ENCODE results near the gene TMEM239. TPM values are rescaled to one million over a fixed set of nuclear protein-coding genes. Genes with fewer than 3 reads are reported as not detected.

Gene TMEM239
- polyA plus RNA-seq, 1 experiment = not detected

DNA sequence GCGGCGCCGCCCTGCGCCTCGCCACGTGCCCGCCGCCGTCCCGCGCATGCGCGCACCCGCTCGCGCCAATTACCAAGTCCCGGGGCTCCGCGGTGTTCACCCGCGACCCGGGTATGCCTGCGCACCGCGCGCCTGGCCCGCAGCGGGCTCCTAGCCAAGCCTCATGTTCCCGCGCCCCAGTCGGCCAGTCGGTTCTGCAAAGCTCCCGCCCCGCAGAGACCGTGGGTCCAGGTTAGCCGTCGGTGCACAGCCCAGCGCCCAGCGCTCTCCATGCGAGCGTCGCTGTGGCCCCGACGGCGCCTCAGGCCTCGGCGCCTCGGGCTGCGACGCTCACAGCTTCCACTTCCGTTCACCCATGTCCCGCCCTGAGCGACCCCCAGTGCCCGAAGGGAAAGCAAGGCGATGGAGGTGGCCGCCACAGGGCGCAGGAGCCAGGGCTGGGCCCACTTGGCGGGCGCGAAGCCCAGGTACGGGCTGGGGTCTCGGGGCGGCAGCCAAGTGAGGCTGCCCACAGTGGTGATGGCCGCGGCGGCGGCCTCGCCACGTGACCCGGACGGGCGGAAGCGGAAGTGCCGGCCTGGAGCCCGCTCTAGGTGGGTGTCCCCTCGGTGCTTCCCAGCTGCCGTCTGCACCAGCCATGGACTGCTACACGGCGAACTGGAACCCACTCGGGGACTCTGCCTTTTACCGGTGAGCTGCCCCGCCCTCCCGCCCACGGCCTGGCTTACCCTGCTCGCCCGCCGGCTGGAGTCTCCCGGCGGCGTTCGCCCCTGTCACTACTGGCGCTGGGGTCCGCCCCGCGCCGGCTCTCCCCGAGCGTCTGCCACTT lies 24.2 kb downstream of the TMEM239 start, which contains the start of the genes PCED1A and VPS16:
Gene PCED1A (minus strand): TSS at position 518 of the 829 bp plus-strand sequence. CDS start 743 bp downstream, outside the sequence.
Gene VPS16 (plus strand): TSS at position 608 of the 829 bp plus-strand sequence. CDS start 30 bp downstream, at position 638.
- peaks cover 3% of the 10 kb centered on the region; the same call in 1 of the 2 replicates for H3K9me3 ChIP-seq (ENCODE audit: control insufficient read depth, insufficient read depth, low read length)
- peak within 1 kb of the TSS; percentile 91 for H3K4me3 ChIP-seq (ENCODE audit: low read depth, low read length)
- POLR2A ChIA-PET = interaction anchor here (1.0 to 1.2 kb wide), 2 partner anchors 23 to 33 kb away, joined by 3 read pairs; partner anchors contain the start of gene PTPRA
- TF ChIP-seq, protein P1, sequence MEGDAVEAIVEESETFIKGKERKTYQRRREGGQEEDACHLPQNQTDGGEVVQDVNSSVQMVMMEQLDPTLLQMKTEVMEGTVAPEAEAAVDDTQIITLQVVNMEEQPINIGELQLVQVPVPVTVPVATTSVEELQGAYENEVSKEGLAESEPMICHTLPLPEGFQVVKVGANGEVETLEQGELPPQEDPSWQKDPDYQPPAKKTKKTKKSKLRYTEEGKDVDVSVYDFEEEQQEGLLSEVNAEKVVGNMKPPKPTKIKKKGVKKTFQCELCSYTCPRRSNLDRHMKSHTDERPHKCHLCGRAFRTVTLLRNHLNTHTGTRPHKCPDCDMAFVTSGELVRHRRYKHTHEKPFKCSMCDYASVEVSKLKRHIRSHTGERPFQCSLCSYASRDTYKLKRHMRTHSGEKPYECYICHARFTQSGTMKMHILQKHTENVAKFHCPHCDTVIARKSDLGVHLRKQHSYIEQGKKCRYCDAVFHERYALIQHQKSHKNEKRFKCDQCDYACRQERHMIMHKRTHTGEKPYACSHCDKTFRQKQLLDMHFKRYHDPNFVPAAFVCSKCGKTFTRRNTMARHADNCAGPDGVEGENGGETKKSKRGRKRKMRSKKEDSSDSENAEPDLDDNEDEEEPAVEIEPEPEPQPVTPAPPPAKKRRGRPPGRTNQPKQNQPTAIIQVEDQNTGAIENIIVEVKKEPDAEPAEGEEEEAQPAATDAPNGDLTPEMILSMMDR (IDR thresholded peaks at IDR 0.05; ENCODE audit: low read depth, low read length) = no peak
- CTCF ChIA-PET = interaction anchor here (0.9 to 1.4 kb wide), 3 partner anchors 11 to 85 kb away, joined by 3 to 4 read pairs (median 4); no protein-coding TSS in a partner anchor
- H3K27me3 ChIP-seq (ENCODE audit: control insufficient read depth, insufficient read depth, low read length) = no peaks in the 10 kb centered on the region
- peak; percentile 57 for DNase-seq (ENCODE audit: low read depth, low spot score)
- peak within 1 kb of the TSS; percentile 86 for H3K27ac ChIP-seq (ENCODE audit: low read depth, low read length)

DNA sequence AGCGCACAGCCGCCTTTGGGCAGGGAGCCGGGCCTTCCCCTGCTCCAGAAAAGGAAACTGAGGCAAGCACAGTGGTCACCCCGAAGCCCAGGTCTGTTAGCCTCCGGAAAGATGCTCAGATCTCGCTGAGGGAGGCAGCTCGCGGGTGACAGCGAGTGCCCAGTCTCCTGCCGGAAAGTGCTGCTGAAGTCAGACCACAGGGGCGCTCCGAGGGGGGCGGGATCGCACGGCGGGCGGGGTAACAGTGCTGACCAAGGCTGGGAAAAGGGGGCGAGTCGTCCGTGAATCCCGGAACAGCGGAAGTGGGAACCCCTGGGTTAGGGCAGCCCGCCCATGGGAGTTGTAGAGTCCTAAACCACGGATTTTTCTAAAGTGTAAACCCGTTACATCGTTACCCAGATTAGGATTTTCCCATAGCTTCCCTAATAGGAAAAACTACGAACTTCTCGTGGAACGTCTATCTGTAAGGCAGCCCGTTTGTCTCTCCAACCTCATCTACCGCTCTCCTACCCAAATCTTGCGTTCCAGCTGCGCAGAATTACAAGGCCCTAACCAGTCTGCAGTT lies 24.9 kb downstream of the TMEM239 start:
- ChIA-PET POLR2A (interaction anchor here (1.2 kb wide), 1 partner anchor 24 kb away, joined by 3 read pairs; no protein-coding TSS in a partner anchor), CTCF (interaction anchor here (0.6 to 1.3 kb wide), 3 partner anchors 10 to 592 kb away, joined by 3 to 4 read pairs (median 3); no protein-coding TSS in a partner anchor)
- Histone ChIP-seq H3K27ac (ENCODE audit: low read depth, low read length) (peak overlapping the region; percentile 84), H3K4me3 (ENCODE audit: low read depth, low read length) (peak overlapping the region; percentile 91), H3K9me3 (ENCODE audit: control insufficient read depth, insufficient read depth, low read length) (peaks cover 3% of the 10 kb centered on the region; the same call in 1 of the 2 replicates), H3K27me3 (ENCODE audit: control insufficient read depth, insufficient read depth, low read length) (no peaks in the 10 kb centered on the region)
- TF ChIP-seq, protein P1 (IDR thresholded peaks at IDR 0.05; ENCODE audit: low read depth, low read length) = no peak
- DNase-seq (ENCODE audit: low read depth, low spot score) = peak; percentile 27

DNA sequence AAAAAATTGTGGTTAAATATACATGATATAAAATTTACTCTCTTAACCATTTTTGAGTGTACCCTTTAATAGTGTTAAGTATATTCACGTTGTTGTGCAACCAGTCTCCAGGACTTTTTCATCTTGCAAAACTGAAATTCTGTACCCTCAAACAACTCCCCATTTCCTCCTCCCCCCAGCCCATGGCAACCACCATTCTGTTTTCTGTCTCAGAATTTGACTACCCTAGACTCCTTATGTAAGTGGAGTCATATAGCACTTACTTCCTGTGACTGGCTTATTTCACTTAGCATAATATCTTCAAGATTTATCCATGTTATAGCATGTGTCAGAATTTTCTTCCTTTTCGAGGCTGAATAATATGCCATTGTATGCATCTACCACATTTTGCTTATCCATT lies 29.4 kb downstream of the TMEM239 start:
- no peaks in the 10 kb centered on the region; the same call in 1 of the 2 replicates for H3K9me3 ChIP-seq (ENCODE audit: control insufficient read depth, insufficient read depth, low read length)
- ChIA-PET CTCF (no interaction called here), POLR2A (no interaction called here)
- TF ChIP-seq, protein P1 (IDR thresholded peaks at IDR 0.05; ENCODE audit: low read depth, low read length) = no peak
- H3K27ac ChIP-seq (ENCODE audit: low read depth, low read length) = no peak overlapping the region
- H3K27me3 ChIP-seq (ENCODE audit: control insufficient read depth, insufficient read depth, low read length) = no peaks in the 10 kb centered on the region
- H3K4me3 ChIP-seq (ENCODE audit: low read depth, low read length) = no peak overlapping the region
- DNase-seq (ENCODE audit: low read depth, low spot score) = no peak

DNA sequence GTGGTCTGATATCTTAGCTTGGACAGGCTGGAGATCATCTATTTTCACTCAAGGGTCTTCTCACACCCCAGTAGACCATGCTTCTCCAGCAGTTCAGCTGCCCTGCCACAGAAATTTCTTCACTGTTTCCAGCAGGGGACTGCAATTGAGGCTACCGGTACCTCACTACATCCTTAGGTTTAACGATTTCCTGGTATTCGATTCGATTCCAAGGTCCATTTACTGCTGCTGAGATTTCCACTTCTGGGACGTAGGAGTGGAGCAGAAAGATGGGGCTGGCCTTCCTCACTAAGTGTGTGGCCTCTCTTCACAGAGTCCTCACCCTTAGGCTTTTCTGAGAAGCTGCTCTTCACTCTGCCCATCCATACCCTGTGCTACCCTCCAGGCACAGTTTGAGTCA lies 30.5 kb downstream of the TMEM239 start:
- Histone ChIP-seq H3K9me3 (ENCODE audit: control insufficient read depth, insufficient read depth, low read length) (no peaks in the 10 kb centered on the region), H3K27me3 (ENCODE audit: control insufficient read depth, insufficient read depth, low read length) (no peaks in the 10 kb centered on the region), H3K27ac (ENCODE audit: low read depth, low read length) (no peak overlapping the region), H3K4me3 (ENCODE audit: low read depth, low read length) (no peak overlapping the region)
- POLR2A ChIA-PET = no interaction called here
- TF ChIP-seq, protein P1 (IDR thresholded peaks at IDR 0.05; ENCODE audit: low read depth, low read length) = no peak
- DNase-seq (ENCODE audit: low read depth, low spot score) = no peak
- CTCF ChIA-PET = no interaction called here
